Stimulated activated CD8-positive, alpha-beta memory T cell treated with anti-CD3 and anti-CD28 coated beads, Interleukin-4, amount 100 ng/mL, for 4 hours (primary cell): Measurements from ENCODE around the gene TMCC1.
A peak's percentile ranks its signal among the peaks of the same experiment; 100 is the strongest.
"Not testable (repeated sequence)": the region's sequence is repeated elsewhere in the genome, so short reads cannot be mapped to it uniquely, and the experiment has no call there.

ENCODE experiments used
- DNase-seq, 2 donors: peaks; one replicate each; pipeline ENCODE4 v3.0.0-alpha.2; 2020; ENCODE audit warnings: low read depth in 2 of 2, low spot score in 1 of 2

The TMCC1 gene

DNA sequence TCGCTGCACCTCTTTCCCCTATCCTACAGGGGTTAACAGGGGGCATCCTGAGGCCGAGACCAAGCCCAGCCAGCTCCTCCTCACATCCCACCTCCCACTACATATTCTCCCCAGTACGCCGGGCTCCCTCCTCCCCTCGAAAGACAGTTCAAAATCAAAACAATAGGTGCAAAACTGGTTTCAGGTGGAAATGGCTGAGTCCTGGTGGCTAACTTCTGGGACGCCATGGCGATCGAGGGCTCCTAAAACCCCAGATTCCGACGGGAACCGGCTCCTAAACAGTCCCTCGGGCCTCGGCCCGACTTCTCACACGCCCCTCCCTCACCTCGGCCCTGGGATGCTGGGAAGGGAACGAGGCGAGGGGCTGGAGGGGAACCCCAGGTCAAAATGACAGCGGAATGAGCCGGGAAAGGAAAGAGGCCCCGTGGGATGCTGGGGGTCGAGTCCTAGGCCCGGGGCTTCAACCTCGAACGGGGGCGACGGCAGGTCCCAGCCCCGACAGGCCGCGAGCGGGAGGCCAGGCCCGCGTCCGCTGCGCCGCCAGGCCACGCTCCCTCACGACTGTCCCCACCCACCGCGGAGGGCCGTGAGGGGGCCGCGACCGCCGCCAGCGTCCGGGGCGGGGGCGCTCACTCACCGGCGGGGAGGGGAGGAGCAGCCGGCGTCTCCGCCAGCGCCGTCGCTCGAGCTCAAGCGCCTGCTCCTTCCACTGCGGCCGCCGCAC lies 492 bp downstream of the TMCC1 start:
- DNase-seq = peak; percentile 39 to 57

DNA sequence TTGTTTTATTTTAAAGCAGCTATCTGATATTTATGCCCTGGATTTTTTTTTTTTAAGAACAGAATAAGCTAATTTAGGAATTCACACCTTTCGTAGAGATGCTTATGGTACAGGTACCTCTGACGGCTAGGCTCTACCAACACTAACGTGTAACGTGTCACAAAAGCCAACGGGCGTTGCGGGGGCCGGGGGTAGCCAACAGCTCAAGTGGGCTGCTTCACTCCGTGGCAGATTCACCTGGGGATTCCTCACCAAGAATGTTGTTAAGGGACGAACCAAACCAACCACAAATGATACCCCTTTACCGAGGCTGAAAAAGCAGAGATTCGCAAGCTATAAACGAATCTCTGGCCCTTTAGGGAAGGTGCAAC lies 1.0 kb downstream of the TMCC1 start:
- no peak for DNase-seq

DNA sequence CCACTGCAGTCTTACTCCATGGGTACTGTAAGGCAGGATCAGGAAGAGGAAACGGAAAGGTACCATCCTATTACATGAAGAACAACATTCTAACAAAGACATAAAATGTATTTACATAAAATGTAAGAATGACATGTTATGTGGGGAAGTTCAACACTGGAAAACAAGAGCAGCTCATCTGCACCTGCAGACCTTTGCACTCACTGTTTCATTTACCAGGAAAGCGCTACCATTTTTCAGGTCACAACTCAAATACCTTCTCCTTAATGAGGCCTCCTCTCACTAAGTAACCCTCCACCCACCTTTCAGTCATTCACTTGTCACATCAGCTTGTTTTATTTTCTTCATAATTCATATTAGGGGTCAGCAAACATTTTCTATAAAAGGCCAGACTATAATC lies 2.6 kb downstream of the TMCC1 start:
- no peak for DNase-seq

DNA sequence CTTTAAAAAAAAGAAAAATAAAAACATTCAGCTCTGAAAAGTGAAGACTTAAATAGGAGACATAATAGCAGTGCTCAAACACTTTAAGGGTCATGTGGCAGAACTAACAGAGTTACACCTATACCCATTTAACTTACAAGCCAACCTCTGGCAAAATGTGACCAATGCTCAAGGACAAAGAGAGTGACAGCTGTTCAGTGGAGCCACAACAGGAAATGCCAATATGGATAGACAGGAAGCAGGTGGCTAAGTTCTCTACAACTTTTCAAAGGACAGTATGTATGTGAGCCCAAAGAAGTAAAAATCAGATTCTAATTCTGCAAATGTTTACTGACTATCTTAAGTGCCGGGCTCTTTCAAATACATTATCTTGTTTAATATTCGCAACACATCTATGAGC lies 3.4 kb downstream of the TMCC1 start:
- DNase-seq = no peak

DNA sequence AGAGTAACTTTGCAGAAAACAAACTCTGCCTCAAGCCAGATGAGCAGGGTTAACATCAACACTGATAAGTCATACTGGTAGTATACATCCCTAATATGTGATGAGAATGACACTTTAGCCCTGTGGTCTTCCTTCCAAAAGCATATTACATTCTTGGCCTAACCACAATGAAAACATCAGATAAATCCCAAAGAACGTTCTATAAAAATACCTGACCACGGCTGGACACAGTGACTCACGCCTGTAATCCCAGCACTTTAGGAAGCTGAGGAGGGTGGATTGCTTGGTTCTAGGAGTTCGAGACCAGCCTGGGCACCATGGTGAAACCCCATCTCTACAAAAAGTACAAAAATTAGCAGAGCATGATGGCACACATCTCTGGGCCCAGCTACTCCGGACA lies 4.7 kb downstream of the TMCC1 start:
- DNase-seq = no peak

DNA sequence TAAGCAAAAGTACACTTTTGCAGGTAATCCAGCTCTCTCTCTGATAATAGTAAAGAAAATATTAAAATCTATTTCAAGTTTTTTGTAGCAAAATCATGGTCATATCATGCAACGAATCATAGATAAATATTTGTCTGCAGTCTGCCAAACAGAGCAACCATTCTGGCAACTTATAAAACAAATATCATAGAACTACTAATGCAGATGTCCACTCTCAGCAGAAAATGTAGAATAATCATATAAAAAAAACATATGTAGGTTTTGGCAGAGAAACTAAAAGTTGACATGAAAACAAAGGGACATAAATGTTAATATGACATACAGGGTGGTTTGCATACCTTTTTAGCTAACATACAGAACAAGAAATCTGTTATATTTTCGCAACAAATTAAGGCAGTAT lies 12.2 kb downstream of the TMCC1 start:
- DNase-seq = no peak

DNA sequence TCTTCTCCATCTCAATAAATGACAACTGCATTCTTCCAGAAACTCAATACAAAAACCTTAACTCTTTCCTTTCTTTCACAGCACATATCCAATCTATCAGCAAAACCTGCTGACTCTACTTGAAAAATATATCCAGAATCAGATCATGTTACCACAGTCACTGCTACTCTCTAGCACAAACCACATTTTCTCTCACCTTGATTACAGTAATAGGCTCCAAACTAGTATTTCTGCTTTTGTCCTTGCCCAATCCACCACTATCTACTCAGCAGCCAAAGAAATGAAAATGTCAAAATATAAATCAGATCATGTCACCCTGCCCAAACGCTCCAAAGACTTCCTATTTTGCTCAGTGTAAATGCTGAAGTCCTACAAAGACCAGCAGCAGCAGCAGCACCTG lies 15.2 kb downstream of the TMCC1 start:
- DNase-seq = no peak

DNA sequence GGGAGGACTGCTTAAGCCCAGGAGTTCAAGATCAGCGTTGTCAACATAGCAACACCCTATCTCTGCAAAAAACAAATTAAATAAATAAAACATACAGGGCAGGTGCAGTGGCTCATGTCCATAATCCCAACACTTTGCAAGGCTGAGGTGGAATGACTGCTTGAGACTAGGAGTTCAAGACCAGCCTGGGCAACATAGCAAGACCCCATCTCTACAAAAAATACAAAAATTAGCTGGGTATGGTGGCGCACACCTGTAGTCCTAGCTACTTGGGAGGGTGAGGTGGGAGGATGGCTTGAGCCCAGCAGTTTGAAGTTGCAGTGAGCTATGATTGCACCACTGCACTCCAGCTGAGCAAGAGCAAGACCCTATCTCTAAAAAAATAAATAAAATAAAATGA lies 19.0 kb downstream of the TMCC1 start:
- not testable (repeated sequence) for DNase-seq

DNA sequence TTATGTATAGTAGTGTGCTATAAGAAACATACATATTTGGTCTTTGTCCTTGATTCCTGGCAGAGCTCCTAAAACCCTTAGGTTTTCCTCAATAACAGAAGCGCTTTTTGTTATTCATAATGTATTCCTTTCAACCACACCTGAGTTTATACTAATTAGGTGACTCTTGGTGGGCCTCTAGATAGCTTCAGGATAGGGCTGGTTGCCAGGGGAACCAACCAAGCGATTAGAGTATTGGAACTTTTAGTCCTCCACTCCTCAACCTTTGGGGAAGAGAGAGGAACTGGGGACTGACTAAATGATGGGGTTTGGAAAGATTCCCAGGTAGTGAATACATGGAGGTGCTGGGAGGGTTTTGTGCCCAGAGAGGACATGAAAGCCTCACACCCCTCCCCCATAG lies 24.6 kb downstream of the TMCC1 start:
- DNase-seq = no peak

DNA sequence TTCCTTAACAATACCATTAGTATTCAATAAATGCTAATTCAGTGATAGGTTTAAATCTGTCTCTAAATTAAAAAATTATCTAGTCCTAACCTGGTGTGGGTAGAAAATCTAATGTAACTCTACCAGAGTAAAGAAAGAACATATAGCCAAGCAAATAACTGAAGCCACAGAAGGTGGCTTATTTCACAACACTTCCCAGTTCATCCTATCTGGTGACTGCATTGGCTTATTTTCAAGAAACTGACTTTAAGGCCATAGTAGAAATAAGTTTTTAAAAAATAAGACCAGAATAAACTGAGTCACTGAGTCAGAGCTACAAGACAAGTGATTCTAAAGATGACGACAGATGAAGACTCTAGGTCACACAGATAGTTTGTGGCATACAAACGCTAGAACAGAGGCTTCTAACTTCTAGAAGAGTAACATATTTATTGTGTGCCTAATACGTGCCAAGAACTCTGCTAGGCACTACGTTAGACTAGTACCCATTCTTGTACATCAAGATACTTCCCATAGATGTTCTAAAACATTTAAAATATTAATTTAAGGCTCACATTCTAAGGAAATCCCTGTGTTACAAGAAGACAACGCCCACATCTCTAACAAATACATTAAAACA lies 25.9 kb downstream of the TMCC1 start:
- no peak for DNase-seq

DNA sequence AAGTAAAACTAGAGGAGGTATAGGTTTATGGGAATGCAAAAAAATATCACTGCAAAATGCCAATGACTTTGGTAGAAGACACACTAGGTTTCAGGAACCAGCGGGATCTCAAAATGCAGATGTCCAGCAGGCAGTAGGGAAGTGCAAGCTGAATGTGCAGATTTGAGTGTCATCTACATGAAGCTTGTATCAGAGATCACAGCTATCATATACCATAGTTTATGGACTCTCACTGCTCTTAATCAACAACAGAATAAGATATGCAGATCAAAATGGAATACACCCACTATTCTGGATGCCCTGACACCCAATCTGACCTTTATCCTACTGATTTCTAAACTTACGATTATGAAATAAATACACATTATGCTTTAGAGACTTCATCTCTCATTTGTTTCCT lies 27.7 kb downstream of the TMCC1 start:
- DNase-seq = no peak

DNA sequence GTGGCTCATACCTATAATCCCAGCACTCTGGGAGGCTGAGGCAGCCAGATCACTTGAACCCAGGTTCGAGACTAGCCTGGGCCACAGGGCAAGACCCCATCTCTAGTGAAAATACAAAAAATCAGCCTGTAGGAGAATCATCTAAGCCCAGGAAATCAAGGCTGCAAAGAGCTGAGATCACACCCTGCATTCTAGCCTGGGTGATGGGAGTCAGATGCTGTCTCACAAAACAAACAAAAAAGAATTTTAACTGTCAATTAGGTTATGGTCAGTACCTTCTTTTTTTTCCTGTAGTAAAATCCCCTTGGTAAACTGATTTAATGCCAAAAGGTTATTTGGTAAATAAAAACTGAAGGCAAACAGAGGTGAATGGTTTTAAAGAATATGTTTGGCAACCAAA lies 29.0 kb downstream of the TMCC1 start:
- DNase-seq = no peak

DNA sequence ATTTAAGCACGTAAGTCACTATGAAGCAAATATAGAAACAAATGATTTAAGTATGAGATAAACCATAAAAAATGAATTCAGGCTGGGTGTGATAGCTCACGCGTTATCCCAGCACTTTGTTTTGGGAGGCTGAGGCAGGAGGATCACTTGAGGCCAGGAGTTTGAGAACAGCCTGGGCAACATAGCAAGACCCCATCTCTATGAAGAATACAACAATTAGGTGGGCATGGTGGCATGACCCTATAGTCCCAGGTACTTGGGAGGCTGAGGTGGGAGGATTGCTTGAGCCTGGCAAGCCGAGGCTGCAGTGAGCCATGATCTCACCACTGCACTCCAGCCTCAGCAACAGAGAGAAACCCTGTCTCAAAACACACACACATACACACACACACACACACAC lies 34.2 kb downstream of the TMCC1 start:
- no peak for DNase-seq

DNA sequence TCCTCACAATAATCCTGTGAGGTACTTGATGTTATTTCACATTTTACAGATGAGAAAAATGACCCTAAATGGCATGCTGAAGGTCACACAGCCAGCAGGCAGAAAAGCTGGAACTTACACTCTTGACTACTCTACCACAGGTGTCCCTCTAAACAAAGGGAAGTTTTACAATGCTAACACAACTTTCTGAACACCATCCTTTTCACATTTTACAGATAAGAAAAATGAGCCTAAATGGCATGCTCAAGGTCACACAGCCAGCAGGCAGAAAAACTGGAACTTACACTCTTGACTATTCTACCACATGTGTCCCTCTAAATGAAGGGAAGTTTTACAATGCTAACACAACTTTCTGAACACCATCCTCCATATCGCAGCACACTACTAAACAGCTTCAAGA lies 35.6 kb downstream of the TMCC1 start:
- DNase-seq = no peak

DNA sequence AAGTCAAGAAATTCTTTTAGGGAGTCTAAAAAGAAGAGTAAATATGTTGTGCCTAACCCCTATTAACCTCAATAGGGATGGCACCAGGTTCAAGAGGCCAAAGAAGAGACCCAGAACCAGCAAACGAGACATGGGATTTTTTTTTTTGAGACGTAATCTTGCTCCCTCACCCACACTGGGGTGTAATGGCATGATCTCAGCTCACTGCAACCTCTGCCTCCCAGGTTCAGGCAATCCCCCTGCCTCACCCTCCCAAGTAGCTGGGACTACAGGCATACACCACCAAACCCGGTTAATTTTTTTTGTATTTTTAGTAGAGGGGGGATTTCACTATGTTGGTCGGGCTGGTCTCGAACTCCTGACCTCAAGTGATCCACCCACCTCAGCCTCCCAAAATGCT lies 36.7 kb downstream of the TMCC1 start:
- DNase-seq = not testable (repeated sequence)

DNA sequence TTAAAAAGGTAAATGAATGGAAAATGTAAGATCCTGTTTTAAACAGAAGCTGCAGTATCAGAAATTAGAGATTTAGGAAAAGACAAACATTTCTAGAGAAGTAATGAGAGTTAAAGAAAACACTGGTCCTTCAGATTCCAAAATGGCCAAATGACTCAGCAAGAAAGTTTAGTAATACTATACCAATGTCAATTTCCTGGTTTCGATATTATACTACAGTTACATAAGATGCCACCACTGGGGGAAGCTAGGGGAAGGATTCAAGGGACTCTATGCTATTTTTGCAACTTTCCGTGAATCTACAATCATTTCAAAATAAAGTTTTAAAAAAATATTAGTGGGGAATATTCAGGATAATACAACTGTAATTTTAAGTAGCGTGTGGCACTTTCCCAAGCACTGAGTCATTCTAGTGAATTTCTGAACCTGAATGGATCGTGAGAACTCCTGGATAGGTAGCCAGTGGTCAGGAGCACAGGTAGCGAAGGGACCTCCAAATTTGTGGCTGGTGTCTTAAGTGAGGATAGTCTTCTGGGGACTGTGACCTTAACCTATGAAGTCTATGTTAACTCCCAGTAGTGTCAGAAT lies 37.6 kb downstream of the TMCC1 start:
- DNase-seq = no peak

DNA sequence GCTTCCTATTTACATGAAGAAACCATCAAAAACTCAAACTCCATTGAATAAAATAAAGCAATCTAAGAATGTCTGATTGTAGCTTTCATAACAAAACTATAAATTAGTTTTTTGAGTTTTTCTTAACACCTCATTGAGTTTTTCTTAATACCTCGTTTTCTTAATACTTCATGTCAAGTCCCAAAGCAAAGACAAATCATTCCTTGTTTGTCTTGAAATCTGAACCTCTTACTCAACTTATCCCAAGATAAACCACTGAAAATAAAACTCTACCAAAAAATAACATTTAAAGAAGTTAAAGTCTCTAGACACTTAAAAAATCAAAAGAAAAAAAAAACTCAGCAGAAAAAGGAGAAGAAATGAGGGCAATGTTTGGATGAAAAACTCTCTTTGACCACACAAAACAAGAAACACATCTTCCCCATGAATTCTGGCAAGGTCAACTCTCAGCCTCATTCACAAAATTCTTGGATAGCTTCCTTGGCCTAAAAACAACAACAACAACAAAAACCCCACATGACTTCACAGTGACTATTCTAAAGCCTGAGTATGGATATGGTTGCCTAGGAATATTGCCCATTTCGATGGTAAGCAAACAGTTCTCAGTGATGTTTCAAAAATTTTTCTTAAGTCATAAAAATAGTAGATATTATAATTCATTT lies 38.2 kb downstream of the TMCC1 start:
- no peak for DNase-seq

DNA sequence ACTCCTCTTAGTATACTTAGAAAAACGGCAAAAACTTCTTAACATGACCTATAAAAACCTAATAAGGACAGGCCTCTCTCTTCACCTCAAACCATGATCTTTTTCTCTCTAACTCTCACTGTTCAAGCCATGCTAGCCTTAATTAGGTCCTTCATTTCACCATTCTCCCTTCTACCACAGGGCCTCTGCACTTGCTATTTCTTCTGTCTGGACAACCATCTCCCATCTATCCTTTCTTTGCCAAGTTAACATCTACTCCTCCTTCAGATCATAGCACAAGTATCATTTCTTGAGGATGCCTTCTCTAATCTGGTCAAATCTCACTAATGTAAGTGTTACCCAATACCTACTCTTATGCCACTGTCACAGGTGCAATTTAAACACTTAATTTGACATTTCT lies 39.1 kb downstream of the TMCC1 start:
- DNase-seq = no peak

DNA sequence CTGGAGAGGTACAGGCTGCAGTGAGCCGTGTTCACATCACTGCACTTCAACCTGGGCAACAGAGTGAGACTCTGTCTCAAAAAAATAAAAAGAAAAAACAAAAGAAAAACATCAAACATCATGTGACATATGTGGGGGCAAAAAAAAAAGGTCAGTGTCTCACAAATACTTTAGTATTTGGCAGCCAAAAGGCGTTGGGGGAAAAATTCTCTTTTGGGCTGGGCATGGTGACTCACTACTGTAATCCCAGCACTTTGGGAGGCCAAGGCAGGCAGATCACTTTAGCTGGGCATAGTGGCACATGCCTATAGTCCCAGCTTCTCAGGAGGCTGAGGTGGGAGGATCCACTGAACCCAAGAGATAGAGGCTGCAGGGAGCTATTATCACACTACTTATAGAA lies 47.6 kb downstream of the TMCC1 start:
- no peak for DNase-seq

DNA sequence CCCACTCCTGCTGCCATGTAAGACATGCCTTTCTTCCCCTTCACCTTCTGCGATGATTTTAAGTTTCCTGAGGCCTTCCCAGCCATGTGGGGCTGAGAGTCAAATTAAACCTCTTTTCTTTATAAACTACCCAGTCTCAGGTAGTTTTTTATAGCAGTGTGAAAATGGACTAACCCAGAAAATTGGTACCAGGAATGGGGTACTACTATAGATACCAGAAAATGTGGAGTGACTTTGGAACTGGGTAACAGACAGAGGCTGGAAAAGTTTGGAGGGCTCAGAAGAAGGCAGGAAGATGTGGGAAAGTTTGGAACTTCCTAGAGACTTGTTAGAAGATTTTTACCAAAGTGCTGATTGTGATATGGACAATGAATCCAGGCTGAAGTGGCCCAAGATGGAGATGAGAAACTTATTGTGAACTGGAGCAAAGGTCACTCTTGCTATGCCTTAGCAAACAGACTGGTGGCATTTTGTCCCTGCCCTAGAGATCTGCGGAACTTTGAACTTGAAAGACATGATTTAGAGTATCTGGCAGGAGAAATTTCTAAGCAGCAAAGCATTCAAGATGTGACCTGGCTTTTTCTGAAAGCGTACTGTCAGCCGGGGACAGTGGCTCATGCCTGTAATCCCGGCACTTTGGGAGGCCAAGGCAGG lies 52.7 kb downstream of the TMCC1 start:
- DNase-seq = no peak

DNA sequence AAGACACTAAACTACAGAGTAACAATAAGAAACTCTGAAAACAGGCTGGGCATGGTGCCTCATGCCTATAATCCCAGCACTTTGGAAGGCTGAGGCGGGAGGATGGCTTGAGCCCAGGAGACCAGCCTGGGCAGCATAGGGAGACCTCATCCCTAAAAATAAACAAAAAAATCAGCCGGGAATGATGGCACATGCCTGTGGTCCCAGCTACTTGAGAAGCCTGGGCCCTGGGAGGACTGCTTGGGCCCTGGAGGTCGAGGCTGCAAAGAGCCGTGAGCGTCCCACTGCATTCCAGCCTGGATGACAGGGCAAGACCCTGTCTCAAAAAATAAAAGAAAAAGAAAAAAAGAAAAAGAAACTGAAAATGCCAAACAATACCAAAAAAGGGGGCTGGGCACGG lies 55.4 kb downstream of the TMCC1 start:
- no peak for DNase-seq
